ENCODE data around the gene MAPK8IP2. TPM values are rescaled to one million over a fixed set of nuclear protein-coding genes. Genes with fewer than 3 reads are reported as not detected.
A peak's percentile ranks its signal among the peaks of the same experiment; 100 is the strongest.

The MAPK8IP2 gene
- total RNA-seq, 2 donors from 2014 or later, result 1.2 to 1.4 TPM

- Histone ChIP-seq H3K9ac (ENCODE audit: low read depth in 2 of 2, low read length in 2 of 2) (no peak overlapping the region), H3K27ac (no peak overlapping the region), H3K27me3 (no peaks in the 10 kb centered on the region), H3K4me3 (no peak overlapping the region), H3K36me3 (no peaks in the 10 kb centered on the region), H3K4me1 (peaks cover 6% of the 10 kb centered on the region), H3K9me3 (no peaks in the 10 kb centered on the region)
- no peak for DNase-seq
- no peak for TF ChIP-seq CTCF (IDR thresholded peaks at IDR 0.05)
- intact Hi-C loops (cut with DNase I), result loop anchor here (10.0 kb wide), 1 partner anchor 47 kb away; no protein-coding TSS in a partner anchor
Observed at GRCh38 chr22:50567721-50568252, 32.8 kb upstream of the MAPK8IP2 start.

GRCh38 chr22:50568626-50569025 lies 32.0 kb upstream of the MAPK8IP2 start:
- Histone ChIP-seq H3K27ac (peak overlapping the region; percentile 47), H3K9ac (ENCODE audit: low read depth in 2 of 2, low read length in 2 of 2) (no peak overlapping the region)
- DNase-seq, result no peak

DNA sequence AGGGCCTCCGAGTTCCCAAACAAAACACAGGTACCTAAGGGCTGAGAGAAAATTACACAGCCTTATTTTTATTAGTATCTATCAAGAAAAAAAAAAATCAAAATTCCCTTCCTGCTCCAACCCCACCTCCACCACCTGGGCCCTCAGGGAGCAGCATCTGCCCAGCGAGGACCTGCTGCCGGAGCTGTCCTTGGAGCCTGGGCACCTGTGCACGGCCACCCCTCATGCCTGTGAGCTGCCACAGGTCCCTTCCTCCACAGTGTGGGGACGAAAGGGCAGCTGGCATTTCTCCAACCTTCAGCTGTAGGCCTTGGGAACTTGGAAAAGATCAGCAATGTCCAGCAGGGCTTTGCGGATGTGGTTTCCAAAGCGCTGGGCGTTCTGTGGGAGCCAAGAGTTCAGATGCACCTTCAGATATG lies 31.5 kb upstream of the MAPK8IP2 start:
- no peak for TF ChIP-seq CTCF (IDR thresholded peaks at IDR 0.05)
- Histone ChIP-seq H3K4me3 (no peak overlapping the region), H3K27ac (peak overlapping the region; percentile 47), H3K36me3 (no peaks in the 10 kb centered on the region), H3K9me3 (no peaks in the 10 kb centered on the region), H3K27me3 (no peaks in the 10 kb centered on the region), H3K4me1 (no peaks in the 10 kb centered on the region), H3K9ac (ENCODE audit: low read depth in 2 of 2, low read length in 2 of 2) (no peak overlapping the region)
- no peak for DNase-seq
- intact Hi-C loops (cut with DNase I), result loop anchor here (10.0 kb wide), 1 partner anchor 46 kb away; no protein-coding TSS in a partner anchor

More at GRCh38 chr22:50568626-50569025, 32.0 kb upstream of the MAPK8IP2 start:
- Histone ChIP-seq H3K4me3 (no peak overlapping the region), H3K27me3 (no peaks in the 10 kb centered on the region), H3K9me3 (no peaks in the 10 kb centered on the region), H3K36me3 (no peaks in the 10 kb centered on the region), H3K4me1 (peaks cover 2% of the 10 kb centered on the region)
- no peak for TF ChIP-seq CTCF (IDR thresholded peaks at IDR 0.05)
- intact Hi-C loops (cut with DNase I), result loop anchor here (10.0 kb wide), 1 partner anchor 46 kb away; no protein-coding TSS in a partner anchor

GRCh38 chr22:50569896-50570535 lies 30.6 kb upstream of the MAPK8IP2 start:
- intact Hi-C loops (cut with DNase I), result loop anchor here (10.0 kb wide), 1 partner anchor 45 kb away; no protein-coding TSS in a partner anchor

DNA sequence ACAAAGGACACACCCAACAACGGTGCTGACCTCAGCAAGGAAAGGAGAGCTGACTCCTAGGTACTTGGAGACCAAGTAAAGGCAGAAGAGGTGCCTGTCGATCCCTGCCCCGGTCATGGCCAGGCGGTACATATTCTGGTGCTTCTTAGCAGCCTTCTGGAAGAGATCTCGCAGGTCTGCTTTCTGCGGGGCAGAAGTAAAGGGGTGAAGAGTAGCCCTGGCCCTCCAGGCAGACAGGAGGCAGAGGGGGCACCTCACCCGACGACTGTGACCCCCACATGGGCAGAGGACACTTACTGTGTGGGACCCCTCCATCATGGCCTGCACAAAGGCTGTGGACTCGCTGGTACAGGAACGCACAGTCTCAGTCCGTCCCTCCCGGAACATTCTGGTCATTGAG lies 29.7 kb upstream of the MAPK8IP2 start:
- no peaks in the 10 kb centered on the region for H3K36me3 ChIP-seq
- no peaks in the 10 kb centered on the region for H3K9me3 ChIP-seq
- intact Hi-C loops (cut with DNase I), result no loop called here
- no peak for DNase-seq
- no peak overlapping the region for H3K4me3 ChIP-seq
- no peaks in the 10 kb centered on the region for H3K4me1 ChIP-seq
- TF ChIP-seq CTCF (IDR thresholded peaks at IDR 0.05), result no peak
- no peak overlapping the region for H3K9ac ChIP-seq (ENCODE audit: low read depth in 2 of 2, low read length in 2 of 2)
- no peaks in the 10 kb centered on the region for H3K27me3 ChIP-seq
- H3K27ac ChIP-seq, result no peak overlapping the region

More at GRCh38 chr22:50569896-50570535, 30.6 kb upstream of the MAPK8IP2 start:
- Histone ChIP-seq H3K36me3 (no peaks in the 10 kb centered on the region), H3K4me1 (no peaks in the 10 kb centered on the region), H3K4me3 (no peak overlapping the region), H3K27ac (no peak overlapping the region), H3K27me3 (no peaks in the 10 kb centered on the region), H3K9me3 (no peaks in the 10 kb centered on the region), H3K9ac (ENCODE audit: low read depth in 2 of 2, low read length in 2 of 2) (no peak overlapping the region)
- no peak for DNase-seq
- no peak for TF ChIP-seq CTCF (IDR thresholded peaks at IDR 0.05)
